Liver (tissue), 9 donors: Measurements from ENCODE around the gene SP140. TPM values are rescaled to one million over a fixed set of nuclear protein-coding genes. Genes with fewer than 3 reads are reported as not detected.

Source experiments
- DNase-seq: peaks from one replicate; pipeline ENCODE4 v3.0.0-alpha.2; 2017; ENCODE audit warnings: low spot score
- H3K27ac ChIP-seq, 2 donors: one replicate each; pipeline ENCODE4 v1.7.0; 2013; ENCODE audit warnings: inconsistent platforms in 2 of 2, low read length in 2 of 2, control low read depth in 1 of 2, low read depth in 1 of 2, mild to moderate bottlenecking in 1 of 2
- H3K27me3 ChIP-seq, 4 donors: one replicate each; pipeline versions ENCODE4 v1.6.1 to v1.7.0; 2013; ENCODE audit warnings: low read length in 3 of 4, inconsistent platforms in 1 of 4, mild to moderate bottlenecking in 1 of 4, moderate library complexity in 1 of 4; ENCODE audit not compliant: control insufficient read depth in 4 of 4, insufficient read depth in 4 of 4
- H3K36me3 ChIP-seq, 4 donors: one replicate each; pipeline versions ENCODE4 v1.6.1 to v1.7.0; 2013; ENCODE audit warnings: low read length in 3 of 4, mild to moderate bottlenecking in 3 of 4, low read depth in 1 of 4, moderate library complexity in 1 of 4; ENCODE audit not compliant: control insufficient read depth in 4 of 4, insufficient read depth in 3 of 4
- H3K4me1 ChIP-seq, 4 donors: one replicate each; pipeline versions ENCODE4 v1.6.1 to v1.7.0; 2013; ENCODE audit warnings: low read length in 3 of 4, mild to moderate bottlenecking in 3 of 4, moderate library complexity in 1 of 4; ENCODE audit not compliant: control insufficient read depth in 4 of 4, insufficient read depth in 4 of 4
- H3K4me3 ChIP-seq, 3 donors: one replicate each; pipeline versions ENCODE4 v1.6.1 to v1.7.0; 2013; ENCODE audit warnings: low read length in 3 of 3, control low read depth in 1 of 3, low read depth in 1 of 3, mild to moderate bottlenecking in 1 of 3
- H3K9ac ChIP-seq, 2 donors: one replicate each; pipeline ENCODE4 v1.7.0; 2013; ENCODE audit warnings: low read length in 2 of 2, mild to moderate bottlenecking in 2 of 2, moderate library complexity in 2 of 2, control low read depth in 1 of 2, low read depth in 1 of 2
- H3K9me3 ChIP-seq, 4 donors: one replicate each; pipeline versions ENCODE4 v1.6.1 to v1.7.0; 2013; ENCODE audit warnings: low read length in 3 of 4; ENCODE audit not compliant: control insufficient read depth in 4 of 4
- ATF3 ChIP-seq: IDR thresholded peaks from 2 replicates; pipeline ENCODE4 v1.6.1; 2016; ENCODE audit warnings: antibody characterized with exemption
- CTCF ChIP-seq: fragments of 150-350 bp; IDR thresholded peaks from 2 replicates; pipeline ENCODE4 v1.5.1; 2017; ENCODE audit warnings: improper control_type of control experiment, low read depth, low read length; ENCODE audit not compliant: missing input control
- EGR1 ChIP-seq, 2 donors: IDR thresholded peaks; 2 replicates each; pipeline ENCODE4 v1.6.1; 2016 to 2018; ENCODE audit warnings: antibody characterized with exemption in 2 of 2, low read depth in 2 of 2
- FOXA1 ChIP-seq: IDR thresholded peaks from 2 replicates; pipeline ENCODE4 v1.6.1; 2016; ENCODE audit warnings: antibody characterized with exemption
- FOXA2 ChIP-seq: IDR thresholded peaks from 2 replicates; pipeline ENCODE4 v1.6.1; 2016; ENCODE audit warnings: antibody characterized with exemption
- HNF4A ChIP-seq, 2 donors: conservative IDR thresholded peaks; 2 replicates each; pipeline ENCODE4 v1.6.1; 2016; ENCODE audit warnings: antibody characterized with exemption in 2 of 2, mild to moderate bottlenecking in 2 of 2
- HNF4G ChIP-seq: IDR thresholded peaks from 2 replicates; pipeline ENCODE4 v1.6.1; 2016; ENCODE audit warnings: antibody characterized with exemption
- JUND ChIP-seq, 2 donors: IDR thresholded peaks; 2 replicates each; pipeline ENCODE4 v1.6.1; 2016; ENCODE audit warnings: antibody characterized with exemption in 2 of 2
- MAX ChIP-seq: IDR thresholded peaks from 2 replicates; pipeline ENCODE4 v1.6.1; 2016; ENCODE audit warnings: antibody characterized with exemption
- NR2F2 ChIP-seq: IDR thresholded peaks from 2 replicates; pipeline ENCODE4 v1.6.1; 2016; ENCODE audit warnings: antibody characterized with exemption
- RAD21 ChIP-seq, 2 donors: IDR thresholded peaks; 2 replicates each; pipeline ENCODE4 v1.6.1; 2016; ENCODE audit warnings: antibody characterized with exemption in 2 of 2, mild to moderate bottlenecking in 2 of 2
- REST ChIP-seq: IDR thresholded peaks from 2 replicates; pipeline ENCODE4 v1.6.1; 2016; ENCODE audit warnings: antibody characterized with exemption, mild to moderate bottlenecking
- RXRA ChIP-seq, 2 donors: IDR thresholded peaks; 2 replicates each; pipeline ENCODE4 v1.6.1; 2017 to 2018; ENCODE audit warnings: antibody characterized with exemption in 2 of 2, mild to moderate bottlenecking in 1 of 2
- SP1 ChIP-seq: IDR thresholded peaks from 2 replicates; pipeline ENCODE4 v1.6.1; 2018; ENCODE audit warnings: antibody characterized with exemption, mild to moderate bottlenecking
- TAF1 ChIP-seq: conservative IDR thresholded peaks from 2 replicates; pipeline ENCODE4 v1.6.1; 2016; ENCODE audit warnings: antibody characterized with exemption, mild to moderate bottlenecking
- YY1 ChIP-seq: IDR thresholded peaks from 2 replicates; pipeline ENCODE4 v1.6.1; 2016; ENCODE audit warnings: antibody characterized with exemption, mild to moderate bottlenecking
- WGBS: extraction: QIAGEN DNeasy Blood & Tissue Kit; methylation state at CpG from one replicate; pipeline ENCODE4 v1.1.7; 2013; 5-methylcytosine and 5-hydroxymethylcytosine counted together
- polyA plus RNA-seq, 2 donors: library from polyadenylated mRNA; stranded (reverse) in 1 of 2; unstranded in 1 of 2; fragments of 200-250 nt in 1 of 2; fragments of >200 nt in 1 of 2; fragmentation: Nextera tagmentation in 1 of 2; extraction: Ambion mirVana in 1 of 2; gene quantifications; one replicate each; pipeline versions ENCODE4 v1.2.1 to v1.2.3, GENCODE V29; 2013 to 2015
- total RNA-seq, 2 donors: library from RNA; depleted of rRNA; stranded (reverse); fragments of >200 nt; gene quantifications; one replicate each; pipeline ENCODE4 v1.2.3, GENCODE V29; 2014
- donor health status: healthy.
- donor health status: healthy.
- donor health status: healthy.
- donor health status: healthy.
- donor health status: healthy.

The SP140 gene
- total and polyA plus RNA-seq, 4 donors = 0.40 to 1.8 (median 0.77) TPM

GRCh38 chr2:230318190-230319121 lies 92.9 kb downstream of the SP140 start:
- Histone ChIP-seq H3K4me1 (no peaks in the 10 kb centered on the region), H3K27ac (no peak overlapping the region), H3K4me3 (no peak overlapping the region), H3K9me3 (peaks cover 0 to 9% (median 4%) of the 10 kb centered on the region in 4 donors), H3K9ac (no peak overlapping the region), H3K27me3 (no peaks in the 10 kb centered on the region), H3K36me3 (no peaks in the 10 kb centered on the region)
- WGBS = 47% methylated on average over 6 of the region's 6 CpGs
- no peak for TF ChIP-seq YY1
- TF ChIP-seq EGR1 (IDR thresholded peaks at IDR 0.05; ENCODE audit: low read depth in 2 of 2) = no peak
- no peak for TF ChIP-seq FOXA2
- TF ChIP-seq JUND (IDR thresholded peaks at IDR 0.05) = no peak
- TF ChIP-seq REST = no peak
- no peak for TF ChIP-seq NR2F2
- no peak for TF ChIP-seq TAF1
- no peak for TF ChIP-seq SP1
- TF ChIP-seq HNF4A (conservative IDR thresholded peaks at IDR 0.05) = no peak
- no peak for TF ChIP-seq RXRA (IDR thresholded peaks at IDR 0.05)
- no peak for TF ChIP-seq CTCF
- no peak for TF ChIP-seq MAX
- TF ChIP-seq FOXA1 = no peak
- DNase-seq = no peak

- Histone ChIP-seq H3K27ac (no peak overlapping the region), H3K27me3 (no peaks in the 10 kb centered on the region), H3K4me1 (no peaks in the 10 kb centered on the region), H3K36me3 (no peaks in the 10 kb centered on the region), H3K9ac (no peak overlapping the region), H3K9me3 (peaks cover 0 to 9% (median 4%) of the 10 kb centered on the region in 4 donors), H3K4me3 (no peak overlapping the region)
- no peak for DNase-seq
- WGBS = 78% methylated on average over 5 of the region's 5 CpGs
- no peak for TF ChIP-seq CTCF
- TF ChIP-seq REST = no peak
- TF ChIP-seq EGR1 (IDR thresholded peaks at IDR 0.05; ENCODE audit: low read depth in 2 of 2) = no peak
- no peak for TF ChIP-seq SP1
- TF ChIP-seq JUND (IDR thresholded peaks at IDR 0.05) = no peak
- TF ChIP-seq FOXA1 = no peak
- TF ChIP-seq ATF3 = no peak
- TF ChIP-seq NR2F2 = no peak
- TF ChIP-seq RXRA (IDR thresholded peaks at IDR 0.05) = no peak
- no peak for TF ChIP-seq HNF4A (conservative IDR thresholded peaks at IDR 0.05)
- no peak for TF ChIP-seq FOXA2
- no peak for TF ChIP-seq RAD21 (IDR thresholded peaks at IDR 0.05)
- no peak for TF ChIP-seq HNF4G
- TF ChIP-seq YY1 = no peak
- no peak for TF ChIP-seq MAX
These were observed 93.8 kb downstream of the SP140 start for GRCh38 chr2:230319211-230319862.
